Measurements from ENCODE around the gene TOMM34.

DNA sequence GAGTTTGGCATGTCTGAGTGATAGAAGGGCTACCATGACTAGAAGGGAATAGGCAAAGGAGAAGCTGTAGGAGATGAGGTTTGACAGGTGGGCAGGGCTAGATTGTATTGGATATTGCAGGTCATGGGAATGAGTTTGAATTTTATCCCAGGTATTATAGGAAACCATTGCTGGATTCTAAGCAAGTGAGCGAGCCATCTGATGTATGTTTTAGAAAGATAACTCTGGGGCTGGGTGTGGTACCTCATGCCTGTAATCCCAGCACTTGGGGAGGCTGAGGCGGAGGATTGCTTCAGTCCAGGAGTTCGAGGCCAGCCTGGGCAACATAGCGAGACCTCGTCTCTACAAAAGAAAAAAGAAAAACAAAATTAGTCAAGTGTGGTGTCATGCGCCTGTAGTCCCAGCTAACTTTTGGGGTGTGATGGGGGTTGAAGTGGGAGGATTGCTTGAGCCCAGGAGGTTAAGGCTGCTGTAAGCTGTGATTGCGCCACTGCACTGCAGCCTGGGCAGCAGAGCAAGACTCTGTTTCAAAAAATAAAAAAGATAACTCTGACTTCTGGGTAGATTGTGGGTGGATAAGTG lies 23.0 kb upstream of the TOMM34 start:
- TF ChIP-seq, protein P1, sequence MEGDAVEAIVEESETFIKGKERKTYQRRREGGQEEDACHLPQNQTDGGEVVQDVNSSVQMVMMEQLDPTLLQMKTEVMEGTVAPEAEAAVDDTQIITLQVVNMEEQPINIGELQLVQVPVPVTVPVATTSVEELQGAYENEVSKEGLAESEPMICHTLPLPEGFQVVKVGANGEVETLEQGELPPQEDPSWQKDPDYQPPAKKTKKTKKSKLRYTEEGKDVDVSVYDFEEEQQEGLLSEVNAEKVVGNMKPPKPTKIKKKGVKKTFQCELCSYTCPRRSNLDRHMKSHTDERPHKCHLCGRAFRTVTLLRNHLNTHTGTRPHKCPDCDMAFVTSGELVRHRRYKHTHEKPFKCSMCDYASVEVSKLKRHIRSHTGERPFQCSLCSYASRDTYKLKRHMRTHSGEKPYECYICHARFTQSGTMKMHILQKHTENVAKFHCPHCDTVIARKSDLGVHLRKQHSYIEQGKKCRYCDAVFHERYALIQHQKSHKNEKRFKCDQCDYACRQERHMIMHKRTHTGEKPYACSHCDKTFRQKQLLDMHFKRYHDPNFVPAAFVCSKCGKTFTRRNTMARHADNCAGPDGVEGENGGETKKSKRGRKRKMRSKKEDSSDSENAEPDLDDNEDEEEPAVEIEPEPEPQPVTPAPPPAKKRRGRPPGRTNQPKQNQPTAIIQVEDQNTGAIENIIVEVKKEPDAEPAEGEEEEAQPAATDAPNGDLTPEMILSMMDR (IDR thresholded peaks at IDR 0.05) = no peak
- TF ChIP-seq, protein P2, sequence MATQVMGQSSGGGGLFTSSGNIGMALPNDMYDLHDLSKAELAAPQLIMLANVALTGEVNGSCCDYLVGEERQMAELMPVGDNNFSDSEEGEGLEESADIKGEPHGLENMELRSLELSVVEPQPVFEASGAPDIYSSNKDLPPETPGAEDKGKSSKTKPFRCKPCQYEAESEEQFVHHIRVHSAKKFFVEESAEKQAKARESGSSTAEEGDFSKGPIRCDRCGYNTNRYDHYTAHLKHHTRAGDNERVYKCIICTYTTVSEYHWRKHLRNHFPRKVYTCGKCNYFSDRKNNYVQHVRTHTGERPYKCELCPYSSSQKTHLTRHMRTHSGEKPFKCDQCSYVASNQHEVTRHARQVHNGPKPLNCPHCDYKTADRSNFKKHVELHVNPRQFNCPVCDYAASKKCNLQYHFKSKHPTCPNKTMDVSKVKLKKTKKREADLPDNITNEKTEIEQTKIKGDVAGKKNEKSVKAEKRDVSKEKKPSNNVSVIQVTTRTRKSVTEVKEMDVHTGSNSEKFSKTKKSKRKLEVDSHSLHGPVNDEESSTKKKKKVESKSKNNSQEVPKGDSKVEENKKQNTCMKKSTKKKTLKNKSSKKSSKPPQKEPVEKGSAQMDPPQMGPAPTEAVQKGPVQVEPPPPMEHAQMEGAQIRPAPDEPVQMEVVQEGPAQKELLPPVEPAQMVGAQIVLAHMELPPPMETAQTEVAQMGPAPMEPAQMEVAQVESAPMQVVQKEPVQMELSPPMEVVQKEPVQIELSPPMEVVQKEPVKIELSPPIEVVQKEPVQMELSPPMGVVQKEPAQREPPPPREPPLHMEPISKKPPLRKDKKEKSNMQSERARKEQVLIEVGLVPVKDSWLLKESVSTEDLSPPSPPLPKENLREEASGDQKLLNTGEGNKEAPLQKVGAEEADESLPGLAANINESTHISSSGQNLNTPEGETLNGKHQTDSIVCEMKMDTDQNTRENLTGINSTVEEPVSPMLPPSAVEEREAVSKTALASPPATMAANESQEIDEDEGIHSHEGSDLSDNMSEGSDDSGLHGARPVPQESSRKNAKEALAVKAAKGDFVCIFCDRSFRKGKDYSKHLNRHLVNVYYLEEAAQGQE (IDR thresholded peaks at IDR 0.05; ENCODE audit: insufficient read depth in 1 of 2, low read depth in 2 of 2, low read length in 1 of 2) = no peak
- TF ChIP-seq POLR2AphosphoS5 (IDR thresholded peaks at IDR 0.05; ENCODE audit: low read depth, low read length) = no peak

All from Panc1 (cell line).